A673 (cell line): ENCODE data around the gene CCDC61.

Experiments
- EZH2 ChIP-seq: fragments of 200-600 bp; sonication (generic); IDR thresholded peaks from 2 replicates; pipeline ENCODE4 v1.6.1; 2017; ENCODE audit warnings: borderline replicate concordance, low read depth, mild to moderate bottlenecking, mixed read lengths, antibody characterized with exemption, low read length; ENCODE audit not compliant: poor library complexity, severe bottlenecking
- TF ChIP-seq, protein P1 (sequence below): fragments of 300-800, 200-600 bp; sonication (generic); conservative IDR thresholded peaks from 2 replicates; pipeline ENCODE4 v1.5.1; 2017; ENCODE audit warnings: low read depth, mild to moderate bottlenecking, antibody characterized with exemption, low read length, moderate library complexity, mixed read lengths

- TF ChIP-seq, protein P1, sequence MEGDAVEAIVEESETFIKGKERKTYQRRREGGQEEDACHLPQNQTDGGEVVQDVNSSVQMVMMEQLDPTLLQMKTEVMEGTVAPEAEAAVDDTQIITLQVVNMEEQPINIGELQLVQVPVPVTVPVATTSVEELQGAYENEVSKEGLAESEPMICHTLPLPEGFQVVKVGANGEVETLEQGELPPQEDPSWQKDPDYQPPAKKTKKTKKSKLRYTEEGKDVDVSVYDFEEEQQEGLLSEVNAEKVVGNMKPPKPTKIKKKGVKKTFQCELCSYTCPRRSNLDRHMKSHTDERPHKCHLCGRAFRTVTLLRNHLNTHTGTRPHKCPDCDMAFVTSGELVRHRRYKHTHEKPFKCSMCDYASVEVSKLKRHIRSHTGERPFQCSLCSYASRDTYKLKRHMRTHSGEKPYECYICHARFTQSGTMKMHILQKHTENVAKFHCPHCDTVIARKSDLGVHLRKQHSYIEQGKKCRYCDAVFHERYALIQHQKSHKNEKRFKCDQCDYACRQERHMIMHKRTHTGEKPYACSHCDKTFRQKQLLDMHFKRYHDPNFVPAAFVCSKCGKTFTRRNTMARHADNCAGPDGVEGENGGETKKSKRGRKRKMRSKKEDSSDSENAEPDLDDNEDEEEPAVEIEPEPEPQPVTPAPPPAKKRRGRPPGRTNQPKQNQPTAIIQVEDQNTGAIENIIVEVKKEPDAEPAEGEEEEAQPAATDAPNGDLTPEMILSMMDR: no peak
- no peak for TF ChIP-seq EZH2
These were observed 41.6 kb upstream of the CCDC61 start for GRCh38 chr19:45953676-45954075.
